C4-2B (cell line): Measurements from ENCODE around the gene SDE2.

Experiments
- ZFX ChIP-seq: fragments of 450-650 bp; IDR thresholded peaks from 2 replicates; pipeline ENCODE4 v1.6.1; 2017
- TF ChIP-seq, protein P1 (sequence below): fragments of 450-650 bp; conservative IDR thresholded peaks from 2 replicates; pipeline ENCODE4 v1.5.1; 2017; ENCODE audit warnings: mild to moderate bottlenecking

DNA sequence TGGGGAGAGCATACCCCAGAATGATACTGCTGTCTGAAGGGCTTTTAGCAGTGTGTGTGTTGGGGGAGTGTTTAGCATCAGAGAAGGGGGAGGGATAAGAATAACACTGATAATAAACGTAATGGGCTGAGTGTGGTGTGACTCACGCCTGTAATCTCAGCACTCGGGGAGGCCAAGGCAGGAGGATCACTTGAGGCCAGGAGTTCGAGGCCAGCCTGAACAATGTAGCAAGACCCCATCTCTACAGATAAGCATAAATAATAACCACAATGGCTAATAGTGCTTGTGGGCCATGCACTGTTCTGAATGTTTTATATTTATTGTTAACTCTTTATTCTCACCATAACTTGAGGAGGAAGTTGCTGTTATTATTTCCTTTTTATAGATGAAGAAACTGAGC, 55.6 kb downstream of the SDE2 start:
- TF ChIP-seq, protein P1, sequence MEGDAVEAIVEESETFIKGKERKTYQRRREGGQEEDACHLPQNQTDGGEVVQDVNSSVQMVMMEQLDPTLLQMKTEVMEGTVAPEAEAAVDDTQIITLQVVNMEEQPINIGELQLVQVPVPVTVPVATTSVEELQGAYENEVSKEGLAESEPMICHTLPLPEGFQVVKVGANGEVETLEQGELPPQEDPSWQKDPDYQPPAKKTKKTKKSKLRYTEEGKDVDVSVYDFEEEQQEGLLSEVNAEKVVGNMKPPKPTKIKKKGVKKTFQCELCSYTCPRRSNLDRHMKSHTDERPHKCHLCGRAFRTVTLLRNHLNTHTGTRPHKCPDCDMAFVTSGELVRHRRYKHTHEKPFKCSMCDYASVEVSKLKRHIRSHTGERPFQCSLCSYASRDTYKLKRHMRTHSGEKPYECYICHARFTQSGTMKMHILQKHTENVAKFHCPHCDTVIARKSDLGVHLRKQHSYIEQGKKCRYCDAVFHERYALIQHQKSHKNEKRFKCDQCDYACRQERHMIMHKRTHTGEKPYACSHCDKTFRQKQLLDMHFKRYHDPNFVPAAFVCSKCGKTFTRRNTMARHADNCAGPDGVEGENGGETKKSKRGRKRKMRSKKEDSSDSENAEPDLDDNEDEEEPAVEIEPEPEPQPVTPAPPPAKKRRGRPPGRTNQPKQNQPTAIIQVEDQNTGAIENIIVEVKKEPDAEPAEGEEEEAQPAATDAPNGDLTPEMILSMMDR, result no peak
- no peak for TF ChIP-seq ZFX
